Heart left ventricle (tissue), 13 donors: ENCODE measurements around the gene TRAM2.

Source experiments
- POLR2A ChIP-seq, 2 donors: fragments of 450-650 bp; IDR thresholded peaks; one replicate each; pipeline ENCODE4 v1.6.1; 2017; ENCODE audit warnings: antibody characterized with exemption in 2 of 2, mild to moderate bottlenecking in 2 of 2, moderate library complexity in 2 of 2
- TF ChIP-seq, protein P1 (sequence below), 12 donors: fragments of 200-600 bp; sonication (generic) in 4 of 12; IDR thresholded peaks; one replicate each; pipeline versions ENCODE4 v1.5.0 to v1.8.0; 2018 to 2022; ENCODE audit warnings: antibody characterized with exemption in 12 of 12, mild to moderate bottlenecking in 5 of 12
- donor health status: ischemic (EF 13 %, LVEDD 7.1; RV severe dilation, severe dysfunction).
- donor health status: DM: no; HTN: yes; CAD: no.
- donor health status: DM: no; HTN: no; CAD: no.
- donor health status: ischemic (EF 25% LVEDD 6.9; RV normal size, moderate dysfunction).
- donor health status: ischemic (EF 25% LVEDD 5.7; RV mildly dilated, moderate dysfunction).
- donor health status: ischemic (EF 35%, LVEDD 5.7; RV mildly dilated, moderate dysfunction).
- donor health status: nonischemic (EF 11% LVEDD 7.7; RV severe dilation, severe dysfunction).
- donor health status: DM: yes; HTN: yes; CAD: no.
- donor health status: PGD.
- donor health status: ischemic (EF 29% LVEDD 5.4; RV normal size, mild dysfunction).
- donor health status: nonischemic (EF 23%, LVEDD 6.1; RV moderate dilation, normal function).

DNA sequence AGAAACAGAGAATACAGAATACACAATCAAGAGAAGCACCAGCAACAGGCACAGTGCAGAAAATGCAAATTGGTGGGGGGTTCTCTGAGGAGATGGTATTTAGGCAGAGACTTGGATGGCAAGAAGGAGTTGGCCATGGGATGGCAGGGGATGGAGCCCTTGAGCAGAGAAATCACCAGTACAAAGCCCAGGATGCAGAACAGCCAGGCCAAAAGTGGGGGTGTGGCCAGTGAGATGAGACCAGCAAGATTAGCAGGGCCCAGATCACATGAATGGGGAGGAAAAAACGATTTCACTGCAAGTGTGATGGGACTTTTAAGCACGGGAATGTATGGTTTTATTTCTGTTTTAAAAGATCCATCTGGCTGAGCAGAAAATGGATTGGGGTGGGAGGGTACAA lies 63.4 kb downstream of the TRAM2 start:
- TF ChIP-seq, protein P1, sequence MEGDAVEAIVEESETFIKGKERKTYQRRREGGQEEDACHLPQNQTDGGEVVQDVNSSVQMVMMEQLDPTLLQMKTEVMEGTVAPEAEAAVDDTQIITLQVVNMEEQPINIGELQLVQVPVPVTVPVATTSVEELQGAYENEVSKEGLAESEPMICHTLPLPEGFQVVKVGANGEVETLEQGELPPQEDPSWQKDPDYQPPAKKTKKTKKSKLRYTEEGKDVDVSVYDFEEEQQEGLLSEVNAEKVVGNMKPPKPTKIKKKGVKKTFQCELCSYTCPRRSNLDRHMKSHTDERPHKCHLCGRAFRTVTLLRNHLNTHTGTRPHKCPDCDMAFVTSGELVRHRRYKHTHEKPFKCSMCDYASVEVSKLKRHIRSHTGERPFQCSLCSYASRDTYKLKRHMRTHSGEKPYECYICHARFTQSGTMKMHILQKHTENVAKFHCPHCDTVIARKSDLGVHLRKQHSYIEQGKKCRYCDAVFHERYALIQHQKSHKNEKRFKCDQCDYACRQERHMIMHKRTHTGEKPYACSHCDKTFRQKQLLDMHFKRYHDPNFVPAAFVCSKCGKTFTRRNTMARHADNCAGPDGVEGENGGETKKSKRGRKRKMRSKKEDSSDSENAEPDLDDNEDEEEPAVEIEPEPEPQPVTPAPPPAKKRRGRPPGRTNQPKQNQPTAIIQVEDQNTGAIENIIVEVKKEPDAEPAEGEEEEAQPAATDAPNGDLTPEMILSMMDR (IDR thresholded peaks at IDR 0.05) = no peak
- no peak for TF ChIP-seq POLR2A (IDR thresholded peaks at IDR 0.05)
